HepG2 (cell line): ENCODE data around the gene VSTM4. TPM values are rescaled to one million over a fixed set of nuclear protein-coding genes. Genes with fewer than 3 reads are reported as not detected.

ENCODE experiments used
- ATAC-seq: fragments of 200-7000 bp; cut with Tn5 transposase; 3 replicates; pipeline ENCODE4 v1.9.1; 2020; ENCODE audit warnings: mild to moderate bottlenecking, moderate library complexity
- BruUV-seq: library from RNA; stranded (reverse); fragments of 400-500 nt; replicated peaks from 2 replicates; lab custom pipeline; 2021; lab: Mats Ljungman, UMichigan
- CTCF ChIA-PET: fragments of 300-600 bp; formaldehyde crosslinking; extraction: SDS; loops from one replicate; lab custom pipeline; 2021; ENCODE audit warnings: low total read pairs, inconsistent platforms, low intra/inter-chr PET ratio; lab: Yijun Ruan, JAX
- POLR2A ChIA-PET: fragments of 350-600 bp; sonication (Branson Sonifier 250); formaldehyde crosslinking; loops from one replicate; lab custom pipeline; 2020; ENCODE audit warnings: antibody characterized with exemption, inconsistent platforms; lab: Yijun Ruan, JAX
- DNase-seq: peaks from one replicate; pipeline ENCODE4 v3.0.0-alpha.2; 2015; ENCODE audit warnings: low spot score
- FAIRE-seq: peaks from 3 replicates; lab custom pipeline; 2011; peaks lifted over from hg19 to GRCh38; lab: Jason Lieb, UNC
- H2AFZ ChIP-seq: one replicate; pipeline ENCODE4 v1.6.1; 2011; ENCODE audit warnings: low read length, inconsistent platforms
- H3K27ac ChIP-seq: fragments of 300-600 bp; 3 replicates; pipeline ENCODE4 v1.8.0; 2011; ENCODE audit warnings: mixed run types, mild to moderate bottlenecking, mixed read lengths, low read length, inconsistent platforms; ENCODE audit not compliant: insufficient read depth; ENCODE audit errors: extremely low read length
- H3K27me3 ChIP-seq, 2 experiments: fragments of 200-600 bp in 1 of 2; 2 replicates in 1 of 2; 3 replicates in 1 of 2; pipeline versions ENCODE4 v1.6.0 to v1.8.0; 2011; ENCODE audit warnings: low read length in 2 of 2, mild to moderate bottlenecking in 2 of 2, moderate library complexity in 2 of 2, inconsistent platforms in 1 of 2; ENCODE audit not compliant: insufficient read depth in 2 of 2, control insufficient read depth in 1 of 2
- H3K36me3 ChIP-seq, 2 experiments: fragments of 200-600 bp in 1 of 2; replicated peaks in 1 of 2; 2 replicates in 1 of 2; 3 replicates in 1 of 2; pipeline versions ENCODE4 v1.5.1 to v1.8.0; 2011; ENCODE audit warnings: low read length in 2 of 2, inconsistent platforms in 1 of 2; ENCODE audit not compliant: insufficient read depth in 2 of 2, control insufficient read depth in 1 of 2
- H3K4me1 ChIP-seq: 2 replicates; pipeline ENCODE4 v1.5.1; 2012; ENCODE audit warnings: low read length, inconsistent platforms; ENCODE audit not compliant: insufficient read depth
- H3K4me2 ChIP-seq: 2 replicates; pipeline ENCODE4 v1.6.0; 2011; ENCODE audit warnings: low read depth, low read length, inconsistent platforms
- H3K4me3 ChIP-seq, 3 experiments: fragments of 200-600 bp in 1 of 3; sonication (generic), shearing (Covaris generic) in 1 of 3; replicated peaks in 1 of 3; 2 replicates each; pipeline ENCODE4 v1.5.1; 2011 to 2016; ENCODE audit warnings: low read length in 3 of 3, inconsistent platforms in 2 of 3, low read depth in 2 of 3, mild to moderate bottlenecking in 2 of 3, control low read depth in 1 of 3, mixed read lengths in 1 of 3; ENCODE audit not compliant: insufficient read depth in 1 of 3
- H3K79me2 ChIP-seq: one replicate; pipeline ENCODE4 v1.6.1; 2011; ENCODE audit warnings: low read length, inconsistent platforms; ENCODE audit not compliant: insufficient read depth
- H3K9ac ChIP-seq: 2 replicates; pipeline ENCODE4 v1.6.0; 2011; ENCODE audit warnings: mild to moderate bottlenecking, low read depth, low read length, inconsistent platforms; ENCODE audit not compliant: insufficient read depth
- H3K9me3 ChIP-seq: 2 replicates; pipeline ENCODE4 v1.5.1; 2012; ENCODE audit warnings: mild to moderate bottlenecking, low read length
- H4K20me1 ChIP-seq: 2 replicates; pipeline ENCODE4 v1.6.0; 2011; ENCODE audit warnings: inconsistent platforms, mild to moderate bottlenecking, low read length, moderate library complexity; ENCODE audit not compliant: insufficient read depth
- AHDC1 ChIP-seq: sonication (generic); formaldehyde crosslinking; IDR thresholded peaks from 2 replicates; pipeline ENCODE4 v1.5.1; 2020; ENCODE audit warnings: mild to moderate bottlenecking, missing genetic modification reagents, borderline replicate concordance
- FUBP1 ChIP-seq: sonication (generic); formaldehyde crosslinking; IDR thresholded peaks from 2 replicates; pipeline ENCODE4 v1.5.1; 2020; ENCODE audit warnings: missing genetic modification reagents, mild to moderate bottlenecking, borderline replicate concordance
- HNRNPLL ChIP-seq: fragments of 200-400 bp; formaldehyde crosslinking; IDR thresholded peaks from 2 replicates; pipeline ENCODE4 v1.6.1; 2017; ENCODE audit warnings: mild to moderate bottlenecking, low read depth, low read length; ENCODE audit not compliant: poor library complexity, severe bottlenecking
- ZFP36L2 ChIP-seq: sonication (generic); formaldehyde crosslinking; IDR thresholded peaks from 2 replicates; pipeline ENCODE4 v1.4.0; 2020; ENCODE audit warnings: missing genetic modification reagents
- ZFX ChIP-seq: sonication (generic); formaldehyde crosslinking; IDR thresholded peaks from 2 replicates; pipeline ENCODE4 v1.4.0; 2020; ENCODE audit warnings: mild to moderate bottlenecking, low read depth, missing genetic modification reagents, moderate library complexity
- ZNF567 ChIP-seq: sonication (generic); formaldehyde crosslinking; IDR thresholded peaks from 2 replicates; pipeline ENCODE4 v1.8.1; 2023; ENCODE audit warnings: mild to moderate bottlenecking, missing genetic modification reagents, borderline replicate concordance
- ZNF724P ChIP-seq: sonication (generic); formaldehyde crosslinking; IDR thresholded peaks from 2 replicates; pipeline ENCODE4 v1.8.0; 2022; ENCODE audit warnings: missing genetic modification reagents, borderline replicate concordance
- WGBS: methylation state at CpG from one replicate; pipeline ENCODE4 v1.1.6; 2017; ENCODE audit warnings: low lambda C conversion rate; 5-methylcytosine and 5-hydroxymethylcytosine counted together
- in situ Hi-C: cut with HindIII; loops from 2 replicates; pipeline ENCODE4 v1.10.0; 2017; ENCODE audit warnings: low pct_unique_long_range_greater_than_20kb; ENCODE audit not compliant: extremely low pct_ligation_motif_present
- intact Hi-C: fragments of 100-400 bp; cut with micrococcal nuclease; formaldehyde crosslinking; loops from one replicate; pipeline ENCODE4 v1.10.0; 2022; ENCODE audit not compliant: unreplicated experiment
- polyA plus RNA-seq, 8 experiments: library from polyadenylated mRNA; depleted of rRNA in 3 of 8; stranded (reverse) in 7 of 8; unstranded in 1 of 8; fragments of >200 nt; fragmentation: Illumina TruSeq in 4 of 8; extraction: Trizol in 4 of 8; gene quantifications; 2 replicates each; pipeline versions ENCODE4 v1.2.1 to v1.2.3, GENCODE V29; 2011 to 2016; ENCODE audit warnings: low read depth in 4 of 8, missing spikeins in 1 of 8, mixed read lengths in 1 of 8; ENCODE audit not compliant: insufficient read depth in 1 of 8
- total RNA-seq, 5 experiments: library from RNA; depleted of rRNA; stranded (reverse); fragments of >200 nt; fragmentation: Illumina TruSeq; extraction: Trizol; gene quantifications; 2 replicates each; pipeline ENCODE4 v1.2.3, GENCODE V29; 2016; ENCODE audit warnings: low read depth in 1 of 5

Gene VSTM4
- total and polyA plus RNA-seq, 2 of the 13 experiments (the other 11 are each of a cell fraction or from before 2014, with no cell fraction given) = not detected

- TF ChIP-seq AHDC1 (no peak), HNRNPLL (no peak), ZNF567 (CRISPR knock-in tag) (no peak)
These were observed 43.1 kb upstream of the VSTM4 start (continued) for GRCh38 chr10:49158404-49158803.

- no TSS peak for BruUV-seq
- CTCF ChIA-PET = no interaction called here
- H3K9me3 ChIP-seq = no peaks in the 10 kb centered on the region
- no peak for ATAC-seq
- H3K27ac ChIP-seq = no peak overlapping the region
- no peak overlapping the region for H3K4me3 ChIP-seq
- no peaks in the 10 kb centered on the region for H4K20me1 ChIP-seq
- in situ Hi-C loops = no loop called here
- no peak overlapping the region for H2AFZ ChIP-seq
- no peaks in the 10 kb centered on the region for H3K4me1 ChIP-seq
- H3K27me3 ChIP-seq = no peaks in the 10 kb centered on the region; a peak in 1 of 5 replicates
- H3K4me2 ChIP-seq = no peak overlapping the region
- FAIRE-seq = no peak
- H3K36me3 ChIP-seq = no peaks in the 10 kb centered on the region
- no peak for DNase-seq
- POLR2A ChIA-PET = no interaction called here
- TF ChIP-seq ZNF724P (CRISPR knock-in tag) (no peak), ZFP36L2 (no peak), ZFX (CRISPR knock-in tag) (no peak), FUBP1 (CRISPR knock-in tag) (no peak)
- H3K9ac ChIP-seq = no peak overlapping the region
- WGBS = 10% methylated on average over 3 of the region's 3 CpGs
- intact Hi-C loops = no loop called here
- H3K79me2 ChIP-seq = no peaks in the 10 kb centered on the region
These were observed 41.9 kb upstream of the VSTM4 start for GRCh38 chr10:49157229-49157628.
